Measurements from ENCODE around the gene RTF2. TPM values are rescaled to one million over a fixed set of nuclear protein-coding genes. Genes with fewer than 3 reads are reported as not detected.
A peak's percentile ranks its signal among the peaks of the same experiment; 100 is the strongest.
"Not testable (repeated sequence)": the region's sequence is repeated elsewhere in the genome, so short reads cannot be mapped to it uniquely, and the experiment has no call there.

RTF2 gene
- total RNA-seq, 6 donors from 2014 or later, result 35.6 to 87.8 (median 63.5) TPM

DNA sequence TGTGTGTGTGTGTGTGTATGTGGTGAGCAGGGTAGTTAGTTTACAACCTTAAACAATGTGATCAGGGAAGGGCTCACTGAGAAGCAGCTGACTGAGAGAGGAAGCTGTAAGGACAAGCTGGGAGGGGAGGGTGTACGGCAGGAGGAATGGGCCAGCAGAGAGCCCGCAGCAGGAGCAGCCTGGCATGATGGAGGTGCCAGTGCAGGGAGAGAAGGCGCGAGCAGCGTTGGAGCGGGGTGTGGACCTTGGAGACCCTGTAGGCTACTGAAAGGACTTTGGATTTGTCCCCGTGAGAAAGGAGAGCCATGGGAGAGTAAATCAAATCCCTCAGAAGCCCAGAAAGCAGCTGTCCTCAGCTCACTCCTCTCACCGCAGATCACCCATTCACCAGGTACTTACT is 83.1 kb downstream of the RTF2 start:
- DNase-seq, result no peak
- Histone ChIP-seq H3K36me3 (no peaks in the 10 kb centered on the region), H3K9me3 (no peaks in the 10 kb centered on the region), H3K4me3 (no peak overlapping the region), H3K27me3 (peaks cover 0 to 3% (median 0%) of the 10 kb centered on the region in 4 donors), H3K4me1 (peaks cover 0 to 12% (median 5%) of the 10 kb centered on the region in 4 donors), H3K27ac (no peak overlapping the region)
- WGBS, 2 donors, result 86 to 92% methylated on average over 8 of the region's 8 CpGs
- no peak for ATAC-seq (ENCODE audit: low FRiP score in 2 of 2)
- TF ChIP-seq, protein P1, sequence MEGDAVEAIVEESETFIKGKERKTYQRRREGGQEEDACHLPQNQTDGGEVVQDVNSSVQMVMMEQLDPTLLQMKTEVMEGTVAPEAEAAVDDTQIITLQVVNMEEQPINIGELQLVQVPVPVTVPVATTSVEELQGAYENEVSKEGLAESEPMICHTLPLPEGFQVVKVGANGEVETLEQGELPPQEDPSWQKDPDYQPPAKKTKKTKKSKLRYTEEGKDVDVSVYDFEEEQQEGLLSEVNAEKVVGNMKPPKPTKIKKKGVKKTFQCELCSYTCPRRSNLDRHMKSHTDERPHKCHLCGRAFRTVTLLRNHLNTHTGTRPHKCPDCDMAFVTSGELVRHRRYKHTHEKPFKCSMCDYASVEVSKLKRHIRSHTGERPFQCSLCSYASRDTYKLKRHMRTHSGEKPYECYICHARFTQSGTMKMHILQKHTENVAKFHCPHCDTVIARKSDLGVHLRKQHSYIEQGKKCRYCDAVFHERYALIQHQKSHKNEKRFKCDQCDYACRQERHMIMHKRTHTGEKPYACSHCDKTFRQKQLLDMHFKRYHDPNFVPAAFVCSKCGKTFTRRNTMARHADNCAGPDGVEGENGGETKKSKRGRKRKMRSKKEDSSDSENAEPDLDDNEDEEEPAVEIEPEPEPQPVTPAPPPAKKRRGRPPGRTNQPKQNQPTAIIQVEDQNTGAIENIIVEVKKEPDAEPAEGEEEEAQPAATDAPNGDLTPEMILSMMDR (IDR thresholded peaks at IDR 0.05), result no peak
- TF ChIP-seq EP300 (IDR thresholded peaks at IDR 0.05), result no peak

DNA sequence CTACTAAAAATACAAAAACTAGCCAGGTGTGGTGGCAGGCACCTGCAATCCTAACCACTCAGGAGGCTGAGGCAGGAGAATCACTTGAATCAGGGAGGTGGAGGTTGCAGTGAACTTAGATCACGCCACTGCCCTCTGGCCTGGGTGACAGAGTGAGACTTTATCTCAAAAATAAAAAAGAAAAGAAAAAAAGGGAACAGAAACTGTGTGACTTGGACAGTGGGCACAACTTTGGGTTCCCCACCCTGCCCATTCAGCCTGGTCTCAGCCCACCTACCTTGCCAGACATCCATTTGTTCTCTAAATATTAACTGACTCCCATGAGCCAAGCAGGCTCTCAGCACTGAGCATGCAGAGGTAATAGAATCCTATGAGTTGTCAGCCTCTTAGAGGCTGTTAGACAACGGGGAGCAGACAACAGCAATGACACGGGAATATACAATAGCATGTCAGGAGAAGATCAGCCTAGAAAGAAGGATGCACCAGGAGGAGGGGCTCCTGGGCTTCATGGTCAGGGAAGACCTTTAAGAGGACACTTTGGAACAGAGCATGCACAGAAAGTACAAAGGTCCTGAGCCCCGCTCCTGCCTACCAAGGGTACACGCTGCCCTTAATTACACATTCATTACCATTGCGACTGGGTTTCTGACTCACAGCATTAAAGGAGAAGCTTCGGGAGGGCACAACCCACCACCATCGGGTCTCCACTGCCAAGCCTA is 84.6 kb downstream of the RTF2 start:
- H3K9me3 ChIP-seq, result no peaks in the 10 kb centered on the region
- H3K27me3 ChIP-seq, result peaks cover 0 to 3% (median 0%) of the 10 kb centered on the region in 4 donors
- H3K4me1 ChIP-seq, result peaks cover 0 to 12% (median 5%) of the 10 kb centered on the region in 4 donors
- ATAC-seq (ENCODE audit: low FRiP score in 2 of 2) (no peak), DNase-seq (no peak)
- TF ChIP-seq POLR2A (IDR thresholded peaks at IDR 0.05), result no peak
- TF ChIP-seq EP300 (IDR thresholded peaks at IDR 0.05), result no peak
- TF ChIP-seq, protein P1 (IDR thresholded peaks at IDR 0.05), result no peak
- TF ChIP-seq POLR2AphosphoS5 (IDR thresholded peaks at IDR 0.05), result no peak
- WGBS, 2 donors, result 67 to 72% methylated on average over 8 of the region's 8 CpGs
- H3K4me3 ChIP-seq, result no peak overlapping the region
- H3K36me3 ChIP-seq, result no peaks in the 10 kb centered on the region
- H3K27ac ChIP-seq, result no peak overlapping the region

DNA sequence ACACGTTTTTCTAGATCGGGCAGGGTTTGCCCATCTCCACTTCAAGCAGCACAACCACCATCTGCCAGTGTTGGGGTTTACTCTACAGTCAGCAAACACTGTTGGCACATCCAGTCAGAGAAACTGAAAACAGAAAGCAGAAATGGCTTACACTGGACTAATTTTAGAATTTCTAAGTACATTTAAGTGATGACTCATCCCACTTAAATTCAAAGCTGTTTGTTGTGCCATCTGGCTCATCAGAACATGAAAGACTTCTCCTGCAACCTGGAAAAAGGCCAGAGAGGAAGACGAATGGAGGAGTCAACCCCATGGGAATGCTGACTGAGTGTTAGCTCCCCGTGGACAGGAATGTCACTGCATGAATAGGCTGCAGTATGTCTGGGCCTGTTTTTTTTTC is 86.4 kb downstream of the RTF2 start:
- WGBS, 2 donors, result 7 to 10% methylated on average over 4 of the region's 4 CpGs
- H3K4me3 ChIP-seq, result no peak overlapping the region
- peaks cover 0 to 3% (median 0%) of the 10 kb centered on the region in 4 donors for H3K27me3 ChIP-seq
- TF ChIP-seq EP300 (IDR thresholded peaks at IDR 0.05), result no peak
- TF ChIP-seq, protein P1 (IDR thresholded peaks at IDR 0.05), result peak in 1 of 6 experiments; percentile 9
- TF ChIP-seq POLR2AphosphoS5 (IDR thresholded peaks at IDR 0.05), result peak in 1 of 2 donors; percentile 3
- DNase-seq (peak in 1 of 2 donors; percentile 37), ATAC-seq (ENCODE audit: low FRiP score in 2 of 2) (peak; percentile 63 to 81)
- no peaks in the 10 kb centered on the region for H3K9me3 ChIP-seq
- no peaks in the 10 kb centered on the region for H3K36me3 ChIP-seq
- peaks cover 0 to 12% (median 5%) of the 10 kb centered on the region in 4 donors for H3K4me1 ChIP-seq
- no peak overlapping the region for H3K27ac ChIP-seq

DNA sequence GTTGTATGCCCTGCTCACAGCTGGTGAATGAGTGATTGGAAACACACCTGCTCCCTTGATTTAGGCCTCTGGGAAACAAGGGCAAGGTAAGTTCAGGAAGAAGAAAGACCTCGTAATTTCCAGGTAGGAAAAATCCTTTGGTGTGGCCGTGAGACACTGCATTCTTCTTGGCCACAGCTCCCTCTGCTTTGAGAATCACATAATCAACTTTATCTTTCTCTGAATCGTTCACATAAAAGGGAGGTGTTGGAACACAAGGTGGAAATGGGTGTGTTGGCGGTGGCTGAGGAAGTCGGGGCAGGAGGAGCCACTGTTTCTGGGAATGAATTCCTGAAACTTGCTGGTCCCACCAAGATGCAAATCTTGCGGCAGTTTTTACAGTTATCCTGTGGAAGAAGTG is 90.5 kb downstream of the RTF2 start:
- no peaks in the 10 kb centered on the region for H3K27me3 ChIP-seq
- no peaks in the 10 kb centered on the region for H3K9me3 ChIP-seq
- no peaks in the 10 kb centered on the region for H3K36me3 ChIP-seq
- peaks cover 0 to 12% (median 5%) of the 10 kb centered on the region in 4 donors for H3K4me1 ChIP-seq
- ATAC-seq (ENCODE audit: low FRiP score in 2 of 2) (no peak), DNase-seq (no peak)
- TF ChIP-seq, protein P1 (IDR thresholded peaks at IDR 0.05), result no peak
- TF ChIP-seq POLR2A (IDR thresholded peaks at IDR 0.05) (no peak), POLR2AphosphoS5 (IDR thresholded peaks at IDR 0.05) (no peak), EP300 (IDR thresholded peaks at IDR 0.05) (no peak)
- no peak overlapping the region for H3K4me3 ChIP-seq
- H3K27ac ChIP-seq, result no peak overlapping the region
- 61 to 69% methylated on average over 6 of the region's 6 CpGs for whole genome bisulfite sequencing, 2 donors

DNA sequence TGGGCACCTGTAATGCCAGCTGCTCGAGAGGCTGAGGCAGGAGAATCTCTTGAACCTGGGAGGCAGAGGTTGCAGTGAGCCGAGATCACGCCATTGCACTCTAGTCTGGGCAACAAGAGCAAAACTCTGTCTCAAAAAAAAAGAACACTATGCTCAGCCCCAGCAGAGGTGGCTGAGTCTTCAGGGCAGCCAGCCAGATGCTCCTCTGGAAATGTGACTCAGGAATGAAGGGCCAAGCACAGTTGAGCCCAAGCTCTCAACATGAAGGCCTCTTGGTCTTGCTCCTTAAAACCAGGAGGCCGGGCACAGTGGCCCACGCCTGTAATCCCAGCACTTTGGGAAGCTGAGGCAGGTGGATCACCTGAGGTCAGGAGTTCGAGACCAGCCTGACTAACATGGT is 96.1 kb downstream of the RTF2 start:
- ATAC-seq (ENCODE audit: low FRiP score in 2 of 2); H3K4me3 ChIP-seq; H3K9me3 ChIP-seq; H3K27me3 ChIP-seq; H3K4me1 ChIP-seq; H3K27ac ChIP-seq; DNase-seq; H3K36me3 ChIP-seq: not testable (repeated sequence)
- WGBS, 2 donors, result 81 to 86% methylated on average over 6 of the region's 6 CpGs
